SK-N-SH treated with all-trans-retinoic acid at 6 μM for 48 hours (cell line): ENCODE results near the gene CHDH.

Experiments used
- ATAC-seq: fragments of 200-7000 bp; cut with Tn5 transposase; 3 replicates; pipeline ENCODE4 v1.9.1; 2020; ENCODE audit warnings: mild to moderate bottlenecking, moderate library complexity
- ARNTL ChIP-seq: fragments of 450-650 bp; formaldehyde crosslinking; IDR thresholded peaks from 2 replicates; pipeline ENCODE4 v1.5.0; 2020; ENCODE audit warnings: low read depth, mild to moderate bottlenecking, moderate library complexity, borderline replicate concordance
- BACH2 ChIP-seq: fragments of 250-450 bp; sonication (Bioruptor Pico); IDR thresholded peaks from 2 replicates; pipeline ENCODE4 v1.9.0; 2021; ENCODE audit warnings: mild to moderate bottlenecking, borderline replicate concordance
- CREB5 ChIP-seq: fragments of 250-450 bp; sonication (Bioruptor Pico); IDR thresholded peaks from 2 replicates; pipeline ENCODE4 v1.5.1; 2020; ENCODE audit warnings: low read depth, mild to moderate bottlenecking, moderate library complexity
- CSDC2 ChIP-seq: fragments of 250-450 bp; sonication (Bioruptor Pico); IDR thresholded peaks from 2 replicates; pipeline ENCODE4 v1.5.0; 2020; ENCODE audit warnings: mild to moderate bottlenecking, moderate library complexity
- CSRNP3 ChIP-seq: fragments of 250-450 bp; sonication (Bioruptor Pico); IDR thresholded peaks from 2 replicates; pipeline ENCODE4 v1.5.1; 2021; ENCODE audit warnings: mild to moderate bottlenecking, moderate library complexity
- ESRRG ChIP-seq: fragments of 250-450 bp; sonication (Bioruptor Pico); IDR thresholded peaks from 2 replicates; pipeline ENCODE4 v1.6.1; 2021; ENCODE audit warnings: mild to moderate bottlenecking
- GLIS3 ChIP-seq: fragments of 250-450 bp; sonication (Bioruptor Pico); IDR thresholded peaks from 2 replicates; pipeline ENCODE4 v1.5.0; 2020; ENCODE audit warnings: mild to moderate bottlenecking, moderate library complexity
- ISL1 ChIP-seq: fragments of 250-450 bp; sonication (Bioruptor Pico); IDR thresholded peaks from 2 replicates; pipeline ENCODE4 v2.1.2; 2022; ENCODE audit warnings: mild to moderate bottlenecking, moderate library complexity
- PATZ1 ChIP-seq: fragments of 250-450 bp; sonication (Bioruptor Pico); IDR thresholded peaks from 2 replicates; pipeline ENCODE4 v1.8.0; 2020; ENCODE audit warnings: mild to moderate bottlenecking, moderate library complexity, borderline replicate concordance
- POU6F1 ChIP-seq: fragments of 250-450 bp; sonication (Bioruptor Pico); IDR thresholded peaks from 2 replicates; pipeline ENCODE4 v1.8.0; 2021; ENCODE audit warnings: low read depth, mild to moderate bottlenecking, moderate library complexity, borderline replicate concordance
- PPARA ChIP-seq: fragments of 250-450 bp; sonication (Bioruptor Pico); IDR thresholded peaks from 2 replicates; pipeline ENCODE4 v1.5.0; 2020; ENCODE audit warnings: mild to moderate bottlenecking, borderline replicate concordance
- RARB ChIP-seq: fragments of 250-450 bp; sonication (Bioruptor Pico); IDR thresholded peaks from 2 replicates; pipeline ENCODE4 v1.8.0; 2021; ENCODE audit warnings: mild to moderate bottlenecking, moderate library complexity
- TSHZ2 ChIP-seq: fragments of 250-450 bp; sonication (Bioruptor Pico); IDR thresholded peaks from 2 replicates; pipeline ENCODE4 v1.5.0; 2020; ENCODE audit warnings: mild to moderate bottlenecking, moderate library complexity
- ZC3H10 ChIP-seq: fragments of 250-450 bp; sonication (Bioruptor Pico); IDR thresholded peaks from 2 replicates; pipeline ENCODE4 v1.5.1; 2021; ENCODE audit warnings: mild to moderate bottlenecking, moderate library complexity
- ZFP30 ChIP-seq: fragments of 450-650 bp; formaldehyde crosslinking; IDR thresholded peaks from 2 replicates; pipeline ENCODE4 v1.5.0; 2022; ENCODE audit warnings: mild to moderate bottlenecking, moderate library complexity
- ZNF565 ChIP-seq: fragments of 450-650 bp; formaldehyde crosslinking; conservative IDR thresholded peaks from 2 replicates; pipeline ENCODE4 v1.5.0; 2020; ENCODE audit warnings: low read depth, mild to moderate bottlenecking, moderate library complexity
- ZNF70 ChIP-seq: fragments of 450-650 bp; formaldehyde crosslinking; IDR thresholded peaks from 2 replicates; pipeline ENCODE4 v1.5.0; 2020; ENCODE audit warnings: mild to moderate bottlenecking, moderate library complexity
- ZNF8 ChIP-seq: fragments of 450-650 bp; formaldehyde crosslinking; IDR thresholded peaks from 2 replicates; pipeline ENCODE4 v1.5.0; 2020; ENCODE audit warnings: mild to moderate bottlenecking, moderate library complexity

CHDH gene

GRCh38 chr3:53775018-53775417 lies 71.2 kb downstream of the CHDH start:
- ATAC-seq, result no peak
- TF ChIP-seq ZNF70 (no peak), RARB (CRISPR knock-in tag) (no peak), PATZ1 (CRISPR knock-in tag) (no peak), TSHZ2 (CRISPR knock-in tag) (no peak), ZFP30 (no peak), ZC3H10 (CRISPR knock-in tag) (no peak), ARNTL (CRISPR knock-in tag) (no peak), ZNF565 (CRISPR knock-in tag) (no peak), ISL1 (CRISPR knock-in tag) (no peak), CSRNP3 (CRISPR knock-in tag) (no peak), PPARA (CRISPR knock-in tag) (no peak)

GRCh38 chr3:53774414-53774813 lies 71.8 kb downstream of the CHDH start:
- ATAC-seq, result no peak
- TF ChIP-seq ZC3H10 (CRISPR knock-in tag) (no peak), ZNF8 (CRISPR knock-in tag) (no peak), TSHZ2 (CRISPR knock-in tag) (no peak), RARB (CRISPR knock-in tag) (no peak), CSRNP3 (CRISPR knock-in tag) (no peak), PATZ1 (CRISPR knock-in tag) (no peak), GLIS3 (no peak)

GRCh38 chr3:53773611-53774368 lies 72.4 kb downstream of the CHDH start:
- ATAC-seq, result peak; percentile 31; the same call in 1 of the 3 replicates
- no peak for TF ChIP-seq BACH2 (CRISPR knock-in tag)
- TF ChIP-seq ZC3H10 (CRISPR knock-in tag), result no peak
- no peak for TF ChIP-seq ESRRG (CRISPR knock-in tag)
- no peak for TF ChIP-seq ARNTL (CRISPR knock-in tag)
- TF ChIP-seq POU6F1 (CRISPR knock-in tag), result no peak
- TF ChIP-seq PPARA (CRISPR knock-in tag), result no peak
- TF ChIP-seq ZNF565 (CRISPR knock-in tag), result no peak
- TF ChIP-seq ZNF70, result no peak
- no peak for TF ChIP-seq ZFP30
- TF ChIP-seq CREB5, result no peak
- TF ChIP-seq CSDC2 (CRISPR knock-in tag), result no peak
